Measurements from ENCODE around the gene TBC1D9. TPM values are rescaled to one million over a fixed set of nuclear protein-coding genes. Genes with fewer than 3 reads are reported as not detected.
"Not testable (repeated sequence)": the region's sequence is repeated elsewhere in the genome, so short reads cannot be mapped to it uniquely, and the experiment has no call there.

TBC1D9 gene
- 76.6 and 83.4 TPM in 2 replicates for total RNA-seq

GRCh38 chr4:140756319-140757231 lies at the start of gene TBC1D9:
Gene TBC1D9 (minus strand): TSS chr4:140756385. CDS start chr4:140756045, 340 bp downstream.
- DNase-seq = peak; percentile 99

- DNase-seq = no peak
These were observed 49.1 kb upstream of the TBC1D9 start for GRCh38 chr4:140805293-140805692.

DNA sequence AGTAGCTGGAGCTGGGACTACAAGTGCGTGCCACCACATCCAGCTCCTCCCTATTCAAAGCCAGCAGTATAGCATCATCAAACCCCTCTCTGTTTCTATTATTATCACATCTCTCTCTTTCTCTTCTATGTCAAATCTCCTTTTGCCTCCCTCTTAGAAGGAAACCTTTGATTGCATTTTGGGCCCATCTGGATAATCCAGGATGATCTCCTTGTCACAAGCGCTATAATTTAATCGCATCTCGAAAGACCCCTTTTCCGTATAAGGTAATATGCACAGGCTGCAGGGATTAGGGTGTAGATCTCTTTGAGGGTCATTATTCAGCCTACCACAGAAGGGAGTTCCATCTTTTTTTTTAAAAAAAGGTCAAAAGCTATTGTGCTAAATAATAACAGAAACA lies 46.4 kb upstream of the TBC1D9 start:
- DNase-seq = no peak

DNA sequence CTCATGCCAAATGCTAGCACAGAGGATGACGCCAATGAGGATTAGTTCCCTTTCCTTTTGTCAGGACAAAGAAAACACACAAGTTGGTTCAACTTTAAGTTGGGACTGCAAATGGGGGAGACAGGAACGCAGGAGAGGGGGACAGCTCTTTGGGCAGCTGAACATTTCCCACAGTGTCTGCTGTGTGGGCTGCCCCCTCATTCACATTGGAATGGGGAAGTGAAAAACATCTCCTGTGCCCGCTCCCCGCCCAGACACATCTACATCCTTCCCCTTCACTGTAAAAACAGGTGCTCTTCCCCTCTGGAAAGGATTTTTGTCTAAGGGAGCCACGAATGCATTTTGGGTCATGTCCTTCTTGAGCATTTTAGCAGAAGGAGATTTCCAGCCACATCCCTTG lies 44.5 kb upstream of the TBC1D9 start:
- DNase-seq = no peak

DNA sequence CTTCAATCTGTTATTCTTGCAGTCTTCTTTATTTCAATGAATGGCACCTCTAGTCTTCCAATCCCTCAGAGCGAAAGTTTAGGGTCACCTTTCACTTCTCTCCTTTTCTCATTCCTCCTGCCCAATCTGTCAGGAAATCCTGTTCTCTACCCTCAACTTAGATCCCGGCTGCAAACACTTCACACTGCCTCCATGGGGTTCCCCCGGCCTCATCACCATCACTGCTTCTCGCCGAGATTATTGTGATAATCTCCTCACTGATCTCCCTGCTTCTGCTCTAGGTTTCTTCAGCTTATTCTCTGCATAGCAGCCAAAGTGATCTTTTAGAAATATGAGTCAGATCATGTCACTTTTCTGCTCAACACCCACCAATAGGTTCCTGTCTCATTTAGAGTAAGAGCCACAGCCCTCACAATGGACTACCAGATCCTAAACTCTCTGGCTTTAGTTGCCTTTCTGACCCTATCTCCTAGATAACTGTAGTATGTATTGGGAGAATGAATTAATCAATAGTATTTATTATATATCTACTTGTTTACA lies 43.6 kb upstream of the TBC1D9 start:
- no peak for DNase-seq

- no peak for DNase-seq
These were observed 37.1 kb upstream of the TBC1D9 start for GRCh38 chr4:140793291-140793690.

DNA sequence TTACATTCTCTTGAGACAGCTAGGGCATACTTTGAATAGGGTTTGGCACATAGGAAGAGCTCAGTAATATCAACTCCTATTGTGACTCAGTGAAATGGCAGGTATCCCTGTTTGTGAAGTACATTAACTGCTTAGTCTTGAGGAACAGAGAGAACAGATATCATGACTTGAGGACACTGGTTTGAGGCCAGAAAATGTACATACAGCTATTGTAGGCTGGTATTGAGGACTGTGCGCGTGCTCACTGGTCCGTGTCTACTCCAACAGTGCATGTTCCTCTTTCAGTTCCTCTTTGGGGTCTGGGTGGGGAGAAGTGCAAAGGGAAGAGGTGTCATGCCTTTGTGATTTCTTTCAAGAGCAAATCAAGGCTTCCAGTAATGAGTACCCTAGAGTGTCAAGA lies 34.6 kb upstream of the TBC1D9 start:
- no peak for DNase-seq

DNA sequence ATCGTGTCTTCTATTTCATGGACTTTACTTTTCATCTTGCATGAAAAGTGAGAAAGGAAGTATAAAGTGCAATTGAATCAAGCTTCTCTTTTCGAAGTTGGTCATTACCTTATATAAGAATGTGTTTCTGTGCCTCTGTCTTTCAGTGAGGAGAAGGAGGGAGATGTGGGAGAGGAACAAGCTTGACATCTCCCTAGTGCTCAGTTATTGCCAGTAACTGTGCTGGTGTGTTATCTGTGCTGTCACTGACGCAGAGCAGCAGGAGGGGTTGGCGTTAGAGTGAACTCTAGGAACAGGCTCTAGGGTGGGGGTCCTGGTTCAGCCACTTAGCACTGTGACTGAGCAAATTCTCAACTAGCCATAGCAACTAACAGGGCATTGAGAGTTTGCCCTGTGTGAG lies 34.0 kb upstream of the TBC1D9 start:
- DNase-seq = no peak

DNA sequence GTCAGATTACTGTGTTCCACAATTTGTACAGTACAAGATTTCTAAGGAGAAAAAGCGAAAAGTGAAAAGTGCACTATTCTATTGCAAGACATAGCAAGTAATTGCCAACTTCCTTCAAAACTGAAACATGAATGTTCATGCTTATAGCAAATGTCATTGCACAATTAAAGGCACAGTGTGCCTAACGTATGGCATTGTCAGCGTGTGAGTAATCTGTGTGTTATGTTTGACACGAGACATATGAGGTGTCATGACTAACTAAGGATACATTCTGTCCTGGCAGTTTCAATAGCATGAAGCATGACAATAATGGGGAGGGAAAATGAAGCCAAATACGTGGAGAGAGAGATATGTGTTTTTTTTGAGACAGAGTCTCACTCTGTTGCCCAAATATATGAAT lies 33.6 kb upstream of the TBC1D9 start:
- DNase-seq = no peak

GRCh38 chr4:140782787-140783186 lies 26.6 kb upstream of the TBC1D9 start:
- not testable (repeated sequence) for DNase-seq

DNA sequence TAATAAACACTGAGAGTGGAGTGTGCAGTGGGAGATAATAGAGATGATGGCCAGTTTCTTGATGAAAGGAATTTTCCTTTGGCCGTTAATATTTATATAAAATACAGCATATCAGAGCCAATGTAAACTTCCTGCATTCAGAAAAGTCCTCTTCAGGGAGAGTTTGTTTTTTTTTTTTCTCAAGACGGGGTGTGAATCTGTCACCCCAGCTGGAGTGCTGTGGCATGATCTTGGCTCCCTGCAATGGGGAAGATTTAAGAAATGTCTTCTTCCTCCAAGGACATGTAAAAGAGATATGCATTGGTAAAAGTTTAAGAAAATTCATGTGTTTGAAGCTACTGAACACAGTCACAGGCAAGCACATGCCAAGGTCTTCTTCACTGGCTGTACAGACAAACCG lies 25.4 kb upstream of the TBC1D9 start:
- no peak for DNase-seq

- no peak for DNase-seq
These were observed 21.7 kb upstream of the TBC1D9 start for GRCh38 chr4:140777894-140778293.

DNA sequence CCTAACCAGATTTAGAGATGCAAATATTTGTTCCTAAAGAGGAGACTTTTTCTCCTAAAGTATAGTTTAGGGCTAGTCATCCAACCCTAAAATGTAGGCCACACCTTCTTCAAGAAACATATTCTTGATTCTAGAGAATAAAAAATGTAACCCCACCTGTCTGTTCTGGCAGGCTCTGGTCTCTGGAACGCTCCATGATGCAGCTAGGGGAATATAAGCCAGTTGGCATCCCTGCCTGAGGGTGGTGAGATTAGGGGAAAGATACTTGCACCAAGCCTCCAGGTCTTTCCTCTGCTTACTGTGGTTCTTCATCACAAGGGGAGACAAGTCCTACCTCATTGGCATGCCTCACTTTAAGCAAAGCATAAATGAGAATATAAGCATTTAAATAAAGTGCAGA lies 21.2 kb upstream of the TBC1D9 start:
- no peak for DNase-seq

- DNase-seq = no peak
These were observed 20.4 kb upstream of the TBC1D9 start for GRCh38 chr4:140776556-140776955.

GRCh38 chr4:140774956-140775355 lies 18.8 kb upstream of the TBC1D9 start:
- no peak for DNase-seq

DNA sequence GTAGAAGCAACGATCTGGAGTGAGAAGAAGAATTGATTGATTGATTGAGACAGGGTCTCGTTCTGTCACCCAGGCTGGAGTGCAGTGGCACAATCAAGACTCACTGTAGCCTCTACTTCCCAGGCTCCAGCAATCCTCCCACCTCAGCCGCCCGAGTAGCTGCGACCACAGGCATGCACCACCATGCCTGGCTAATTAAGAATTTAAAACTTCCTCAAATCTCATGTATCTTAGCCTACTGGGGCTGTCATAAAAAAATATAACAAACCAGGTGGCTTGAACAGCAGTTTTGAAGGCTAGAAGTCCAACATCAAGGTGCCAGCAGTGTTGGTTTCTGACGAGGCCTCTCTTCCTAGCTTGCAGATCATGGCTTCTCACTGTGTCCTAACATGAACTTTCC lies 18.3 kb upstream of the TBC1D9 start:
- DNase-seq = no peak

DNA sequence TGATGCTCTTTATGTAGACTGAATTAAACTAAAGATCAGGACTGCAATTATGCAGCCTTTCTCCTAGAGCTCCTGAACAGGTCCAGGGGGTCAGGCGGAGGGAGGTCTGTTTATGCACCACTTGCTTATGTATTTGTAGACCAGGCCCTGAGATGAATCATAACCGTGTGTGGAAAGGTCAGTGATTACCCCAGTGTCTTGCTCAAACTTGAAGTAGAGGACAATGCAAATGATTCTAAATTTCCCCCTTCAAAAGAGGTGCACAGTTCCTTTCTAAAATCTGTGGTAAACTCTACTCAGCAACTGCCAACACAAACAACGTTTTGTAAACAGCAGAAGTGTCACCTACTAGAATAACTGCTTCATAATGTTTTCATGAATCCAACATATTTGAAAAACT lies 13.0 kb upstream of the TBC1D9 start:
- no peak for DNase-seq

GRCh38 chr4:140764785-140765392 lies 8.7 kb upstream of the TBC1D9 start:
- DNase-seq = no peak

GRCh38 chr4:140762202-140762601 lies 6.0 kb upstream of the TBC1D9 start:
- DNase-seq = no peak

DNA sequence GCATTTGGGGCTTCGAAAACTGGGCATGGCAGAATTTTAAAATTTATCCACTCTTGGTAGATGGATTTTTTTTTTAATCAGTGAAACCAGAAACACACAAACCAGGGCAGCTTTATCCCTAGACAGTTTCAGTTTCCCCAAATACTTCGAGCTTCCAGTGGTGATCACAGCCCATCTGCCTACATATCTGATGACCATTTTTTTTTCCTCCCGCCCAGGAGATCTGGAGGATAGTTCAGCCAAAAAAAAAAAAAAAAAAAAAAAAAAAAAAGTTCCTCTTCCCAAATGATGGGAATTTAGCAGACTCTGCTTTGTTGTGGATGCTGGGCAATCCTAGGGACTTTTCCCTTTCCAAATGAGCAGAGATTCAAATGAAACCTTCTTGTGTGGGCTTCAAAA lies 1.0 kb upstream of the TBC1D9 start:
- no peak for DNase-seq

DNA sequence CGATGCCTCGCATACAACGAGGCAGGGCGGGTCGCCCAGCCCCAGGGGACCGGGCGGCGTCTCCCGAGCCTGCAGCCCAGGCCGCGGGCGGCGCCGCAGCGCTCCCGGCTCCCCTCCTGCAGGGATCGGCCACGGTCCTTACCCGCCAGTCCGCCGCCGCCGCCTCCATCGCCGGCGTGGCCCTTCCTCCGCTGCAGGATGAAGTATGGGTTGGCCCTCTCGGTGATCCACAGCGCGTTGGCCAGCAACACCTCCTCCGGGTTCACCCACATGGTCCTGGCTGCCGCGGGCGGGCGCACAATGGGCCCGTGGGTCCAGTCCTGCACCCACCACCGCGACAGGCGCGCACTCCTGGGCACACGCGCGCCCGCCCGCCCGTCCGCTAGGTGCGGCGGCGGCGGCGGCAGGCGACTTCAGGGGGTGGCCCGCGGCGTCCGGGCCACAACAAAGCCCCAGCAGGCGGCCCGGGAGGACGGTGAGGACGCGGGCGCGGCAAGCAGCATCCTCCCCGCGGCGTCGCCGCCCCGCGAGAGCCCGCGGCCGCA lies 339 bp downstream of the TBC1D9 start:
- DNase-seq = peak; percentile 62

GRCh38 chr4:140754918-140755773 lies 1.0 kb downstream of the TBC1D9 start:
- DNase-seq = peak; percentile 67

GRCh38 chr4:140753329-140753728 lies 2.9 kb downstream of the TBC1D9 start:
- no peak for DNase-seq

Data from dermis blood vessel endothelial cell (primary cell).